Measurements from ENCODE around the gene MPG. TPM values are rescaled to one million over a fixed set of nuclear protein-coding genes. Genes with fewer than 3 reads are reported as not detected.

Gene MPG
- total and polyA plus RNA-seq, 2 experiments from 2014 or later, result 38.0 to 91.1 TPM

GRCh38 chr16:67884-68789 lies 9.9 kb upstream of the MPG start:
- H3K9me3 Mint-ChIP-seq, result no peaks in the 10 kb centered on the region
- H3K27ac Mint-ChIP-seq, result no peak overlapping the region
- ATAC-seq (no peak), DNase-seq (ENCODE audit: low spot score) (no peak)
- H2AFZ ChIP-seq, result no peak overlapping the region
- peaks cover 13% of the 10 kb centered on the region for H3K4me1 ChIP-seq (ENCODE audit: insufficient read depth)
- no peaks in the 10 kb centered on the region for H3K27me3 ChIP-seq (ENCODE audit: insufficient read depth)
- H3F3A ChIP-seq (replicated peaks; ENCODE audit: low read depth), result no peaks in the 10 kb centered on the region; the same call in 1 of the 2 replicates
- H3K27ac ChIP-seq (ENCODE audit: low read depth), result no peak overlapping the region
- H3K4me3 ChIP-seq, result no peak overlapping the region
- H3K36me3 Mint-ChIP-seq (ENCODE audit: low read depth), result no peaks in the 10 kb centered on the region; the same call in 2 of the 3 replicates
- H3K9me2 ChIP-seq (ENCODE audit: insufficient read depth), result no peaks in the 10 kb centered on the region
- H3K36me3 ChIP-seq (ENCODE audit: insufficient read depth), result no peaks in the 10 kb centered on the region
- H4K20me1 ChIP-seq (replicated peaks; ENCODE audit: insufficient read depth), result peaks cover 5% of the 10 kb centered on the region; the same call in 1 of the 2 replicates
- TF ChIP-seq ETS1 (IDR thresholded peaks at IDR 0.05) (no peak), EZH2 (IDR thresholded peaks at IDR 0.05; ENCODE audit: low read depth, unreplicated experiment) (no peak)
- peaks cover 4% of the 10 kb centered on the region; the same call in 1 of the 2 replicates for H3K79me2 ChIP-seq (replicated peaks; ENCODE audit: insufficient read depth)
- H3K4me2 ChIP-seq, result no peak overlapping the region
- H3K27me3 Mint-ChIP-seq (ENCODE audit: insufficient read depth, low read depth, poor library complexity), result peaks cover 21% of the 10 kb centered on the region
- H3K4me3 Mint-ChIP-seq, result no peak overlapping the region
- H3K4me1 Mint-ChIP-seq, result peaks cover 30% of the 10 kb centered on the region

GRCh38 chr16:69181-69580 lies 8.8 kb upstream of the MPG start:
- Histone ChIP-seq H3K27ac (ENCODE audit: low read depth) (no peak overlapping the region), H3K4me3 (no peak overlapping the region), H3K4me2 (no peak overlapping the region), H3K4me1 (ENCODE audit: insufficient read depth) (peaks cover 15% of the 10 kb centered on the region), H2AFZ (no peak overlapping the region), H3K79me2 (replicated peaks; ENCODE audit: insufficient read depth) (peaks cover 4% of the 10 kb centered on the region; the same call in 1 of the 2 replicates), H3K36me3 (ENCODE audit: insufficient read depth) (no peaks in the 10 kb centered on the region), H3F3A (replicated peaks; ENCODE audit: low read depth) (no peaks in the 10 kb centered on the region; the same call in 1 of the 2 replicates), H3K27me3 (ENCODE audit: insufficient read depth) (no peaks in the 10 kb centered on the region), H3K9me2 (ENCODE audit: insufficient read depth) (no peaks in the 10 kb centered on the region), H4K20me1 (replicated peaks; ENCODE audit: insufficient read depth) (peaks cover 5% of the 10 kb centered on the region; the same call in 1 of the 2 replicates)
- no peak for DNase-seq (ENCODE audit: low spot score)
- Mint-ChIP-seq H3K4me1 (peaks cover 39% of the 10 kb centered on the region), H3K4me3 (no peak overlapping the region; the same call in 2 of the 3 replicates), H3K9me3 (no peaks in the 10 kb centered on the region), H3K27me3 (ENCODE audit: insufficient read depth, low read depth, poor library complexity) (peaks cover 21% of the 10 kb centered on the region), H3K36me3 (ENCODE audit: low read depth) (no peaks in the 10 kb centered on the region; the same call in 2 of the 3 replicates), H3K27ac (no peak overlapping the region)
- no peak for ATAC-seq
- TF ChIP-seq CREB1 (CRISPR knock-in tag; IDR thresholded peaks at IDR 0.05; ENCODE audit: low read depth) (no peak), ZNF462 (CRISPR knock-in tag; IDR thresholded peaks at IDR 0.05) (no peak), JUNB (IDR thresholded peaks at IDR 0.05; ENCODE audit: unreplicated experiment) (no peak), ETS1 (IDR thresholded peaks at IDR 0.05) (no peak), CTCF (conservative IDR thresholded peaks at IDR 0.05; ENCODE audit: low read depth in 2 of 2) (no peak), ZNF331 (CRISPR knock-in tag; IDR thresholded peaks at IDR 0.05; ENCODE audit: low read depth) (no peak)

Measured in GM23338 (cell line).